ENCODE results near the gene PPP4R3A.

Gene PPP4R3A

DNA sequence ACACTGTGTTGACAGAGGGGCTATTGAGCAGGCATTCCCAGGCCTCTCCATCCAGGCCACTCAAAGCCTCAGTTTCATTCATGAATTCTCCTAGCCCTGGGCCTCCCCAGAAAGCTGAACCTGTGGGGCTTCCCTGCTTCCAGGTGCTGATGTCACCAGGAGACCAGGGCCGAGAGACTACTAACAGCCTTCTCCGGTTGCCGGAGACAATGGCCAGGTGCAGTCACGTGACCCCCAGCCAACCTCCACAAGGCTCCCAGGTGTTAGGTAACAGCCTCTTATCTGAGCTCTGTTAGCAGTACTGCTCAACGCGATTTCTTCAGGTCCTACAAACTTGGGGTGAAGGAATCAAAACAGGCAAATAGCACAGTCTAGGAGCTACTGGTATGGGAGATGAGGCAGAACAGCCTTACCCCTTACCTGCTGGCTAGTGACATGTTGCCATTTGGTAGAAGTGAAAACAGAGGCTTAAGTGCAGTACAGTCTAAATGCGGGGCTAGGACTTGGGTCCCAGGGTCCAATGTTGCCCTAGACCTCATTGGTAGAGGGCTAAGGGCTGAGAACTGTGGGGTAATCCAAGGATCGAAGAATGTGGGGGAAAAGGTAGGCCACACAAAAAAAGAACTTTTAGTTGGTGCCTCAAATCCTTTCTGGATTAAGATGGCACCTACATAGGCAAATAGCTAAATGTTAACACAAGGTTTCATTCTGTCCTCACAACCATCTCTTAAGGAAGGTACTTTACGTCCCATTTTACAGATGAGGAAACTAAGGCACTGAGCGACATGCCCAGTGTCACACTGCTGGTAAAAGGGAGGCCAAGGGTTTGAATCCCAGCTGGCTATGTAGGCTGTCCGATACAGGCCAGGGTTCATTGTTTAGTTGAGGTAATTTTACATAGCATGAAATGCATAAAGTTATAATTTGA lies 96.3 kb downstream of the PPP4R3A start:
- Histone ChIP-seq H3K9me3 (ENCODE audit: control insufficient read depth, insufficient read depth, low read depth, low read length) (no peaks in the 10 kb centered on the region), H3K36me3 (ENCODE audit: control insufficient read depth in 2 of 2, insufficient read depth in 1 of 2, low read length in 2 of 2) (peaks cover 0 to 7% of the 10 kb centered on the region in 2 experiments; a peak in 2 of 3 replicates), H3K4me3 (ENCODE audit: low read depth, low read length) (no peak overlapping the region), H3K27ac (ENCODE audit: extremely low read depth, low read depth, low read length) (no peak overlapping the region), H3K4me1 (ENCODE audit: control insufficient read depth, insufficient read depth, low read length) (peaks cover 3% of the 10 kb centered on the region; the same call in 1 of the 2 replicates)
- ChIA-PET CTCF (interaction anchor here (1.6 kb wide), 1 partner anchor 90 kb away, joined by 8 read pairs; no protein-coding TSS in a partner anchor), POLR2A (no interaction called here)
- TF ChIP-seq ZBTB20 (tag by site-specific recombination; IDR thresholded peaks at IDR 0.05) (no peak), ZNF624 (tag by site-specific recombination; IDR thresholded peaks at IDR 0.05) (no peak), KLF16 (tag by site-specific recombination; IDR thresholded peaks at IDR 0.05) (no peak), ZNF555 (tag by site-specific recombination; conservative IDR thresholded peaks at IDR 0.05) (no peak), ZFP41 (tag by site-specific recombination; IDR thresholded peaks at IDR 0.05; ENCODE audit: borderline replicate concordance) (no peak), ZNF10 (tag by site-specific recombination; IDR thresholded peaks at IDR 0.05) (no peak), ZNF311 (tag by site-specific recombination; IDR thresholded peaks at IDR 0.05; ENCODE audit: borderline replicate concordance) (no peak), ZNF76 (tag by site-specific recombination; IDR thresholded peaks at IDR 0.05; ENCODE audit: borderline replicate concordance, low read depth) (no peak), TCF7L2 (IDR thresholded peaks at IDR 0.05; ENCODE audit: borderline replicate concordance, low read depth, low read length) (no peak), SP7 (tag by site-specific recombination; IDR thresholded peaks at IDR 0.05) (no peak)
- TF ChIP-seq, protein P1, sequence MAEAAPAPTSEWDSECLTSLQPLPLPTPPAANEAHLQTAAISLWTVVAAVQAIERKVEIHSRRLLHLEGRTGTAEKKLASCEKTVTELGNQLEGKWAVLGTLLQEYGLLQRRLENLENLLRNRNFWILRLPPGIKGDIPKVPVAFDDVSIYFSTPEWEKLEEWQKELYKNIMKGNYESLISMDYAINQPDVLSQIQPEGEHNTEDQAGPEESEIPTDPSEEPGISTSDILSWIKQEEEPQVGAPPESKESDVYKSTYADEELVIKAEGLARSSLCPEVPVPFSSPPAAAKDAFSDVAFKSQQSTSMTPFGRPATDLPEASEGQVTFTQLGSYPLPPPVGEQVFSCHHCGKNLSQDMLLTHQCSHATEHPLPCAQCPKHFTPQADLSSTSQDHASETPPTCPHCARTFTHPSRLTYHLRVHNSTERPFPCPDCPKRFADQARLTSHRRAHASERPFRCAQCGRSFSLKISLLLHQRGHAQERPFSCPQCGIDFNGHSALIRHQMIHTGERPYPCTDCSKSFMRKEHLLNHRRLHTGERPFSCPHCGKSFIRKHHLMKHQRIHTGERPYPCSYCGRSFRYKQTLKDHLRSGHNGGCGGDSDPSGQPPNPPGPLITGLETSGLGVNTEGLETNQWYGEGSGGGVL (tag by site-specific recombination; IDR thresholded peaks at IDR 0.05), result no peak
- TF ChIP-seq, protein P2, sequence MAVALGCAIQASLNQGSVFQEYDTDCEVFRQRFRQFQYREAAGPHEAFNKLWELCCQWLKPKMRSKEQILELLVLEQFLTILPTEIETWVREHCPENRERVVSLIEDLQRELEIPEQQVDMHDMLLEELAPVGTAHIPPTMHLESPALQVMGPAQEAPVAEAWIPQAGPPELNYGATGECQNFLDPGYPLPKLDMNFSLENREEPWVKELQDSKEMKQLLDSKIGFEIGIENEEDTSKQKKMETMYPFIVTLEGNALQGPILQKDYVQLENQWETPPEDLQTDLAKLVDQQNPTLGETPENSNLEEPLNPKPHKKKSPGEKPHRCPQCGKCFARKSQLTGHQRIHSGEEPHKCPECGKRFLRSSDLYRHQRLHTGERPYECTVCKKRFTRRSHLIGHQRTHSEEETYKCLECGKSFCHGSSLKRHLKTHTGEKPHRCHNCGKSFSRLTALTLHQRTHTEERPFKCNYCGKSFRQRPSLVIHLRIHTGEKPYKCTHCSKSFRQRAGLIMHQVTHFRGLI (tag by site-specific recombination; IDR thresholded peaks at IDR 0.05), result no peak

DNA sequence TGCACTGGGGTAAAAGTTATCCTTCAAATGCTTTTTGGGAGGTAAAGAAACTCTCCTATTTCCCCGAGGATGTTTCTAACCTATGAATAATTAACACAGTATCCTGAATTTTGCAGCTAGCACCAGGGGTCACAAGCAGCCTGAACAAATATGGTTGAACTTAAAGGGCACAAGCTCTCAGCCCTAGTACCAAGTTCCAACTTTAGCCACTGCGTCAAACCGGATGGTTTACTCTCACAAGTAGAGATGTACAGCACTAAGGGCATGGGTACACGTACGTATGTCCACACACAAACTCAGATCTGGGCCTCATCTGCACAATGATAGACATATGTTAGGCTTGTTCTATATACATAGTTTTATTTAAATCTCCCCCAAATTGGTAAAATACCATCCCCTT lies 97.2 kb downstream of the PPP4R3A start:
- H3K9me3 ChIP-seq (ENCODE audit: control insufficient read depth, insufficient read depth, low read depth, low read length), result no peaks in the 10 kb centered on the region
- TF ChIP-seq ZNF76 (tag by site-specific recombination; IDR thresholded peaks at IDR 0.05; ENCODE audit: borderline replicate concordance, low read depth), result no peak
- TF ChIP-seq, protein P3, sequence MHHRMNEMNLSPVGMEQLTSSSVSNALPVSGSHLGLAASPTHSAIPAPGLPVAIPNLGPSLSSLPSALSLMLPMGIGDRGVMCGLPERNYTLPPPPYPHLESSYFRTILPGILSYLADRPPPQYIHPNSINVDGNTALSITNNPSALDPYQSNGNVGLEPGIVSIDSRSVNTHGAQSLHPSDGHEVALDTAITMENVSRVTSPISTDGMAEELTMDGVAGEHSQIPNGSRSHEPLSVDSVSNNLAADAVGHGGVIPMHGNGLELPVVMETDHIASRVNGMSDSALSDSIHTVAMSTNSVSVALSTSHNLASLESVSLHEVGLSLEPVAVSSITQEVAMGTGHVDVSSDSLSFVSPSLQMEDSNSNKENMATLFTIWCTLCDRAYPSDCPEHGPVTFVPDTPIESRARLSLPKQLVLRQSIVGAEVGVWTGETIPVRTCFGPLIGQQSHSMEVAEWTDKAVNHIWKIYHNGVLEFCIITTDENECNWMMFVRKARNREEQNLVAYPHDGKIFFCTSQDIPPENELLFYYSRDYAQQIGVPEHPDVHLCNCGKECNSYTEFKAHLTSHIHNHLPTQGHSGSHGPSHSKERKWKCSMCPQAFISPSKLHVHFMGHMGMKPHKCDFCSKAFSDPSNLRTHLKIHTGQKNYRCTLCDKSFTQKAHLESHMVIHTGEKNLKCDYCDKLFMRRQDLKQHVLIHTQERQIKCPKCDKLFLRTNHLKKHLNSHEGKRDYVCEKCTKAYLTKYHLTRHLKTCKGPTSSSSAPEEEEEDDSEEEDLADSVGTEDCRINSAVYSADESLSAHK (tag by site-specific recombination; IDR thresholded peaks at IDR 0.05), result peak; percentile 37; the same call in 1 of the 2 replicates
- H3K4me3 ChIP-seq (ENCODE audit: low read depth, low read length), result no peak overlapping the region
- CTCF ChIA-PET, result no interaction called here
- H3K4me1 ChIP-seq (ENCODE audit: control insufficient read depth, insufficient read depth, low read length), result peaks cover 3% of the 10 kb centered on the region; the same call in 1 of the 2 replicates
- H3K36me3 ChIP-seq (ENCODE audit: control insufficient read depth in 2 of 2, insufficient read depth in 1 of 2, low read length in 2 of 2), result peaks cover 0 to 15% of the 10 kb centered on the region in 2 experiments; a peak in 2 of 3 replicates
- POLR2A ChIA-PET, result no interaction called here
- H3K27ac ChIP-seq (ENCODE audit: extremely low read depth, low read depth, low read length), result no peak overlapping the region
